ENCODE measurements around the gene VAMP2.

The VAMP2 gene

GRCh38 chr17:8152112-8152775 is 10.5 kb downstream of the VAMP2 start, which contains the start of gene PER1 (continued):
- no peak for TF ChIP-seq PRDM4 (tag by site-specific recombination; IDR thresholded peaks at IDR 0.05)
- no peak for TF ChIP-seq ZNF311 (tag by site-specific recombination; IDR thresholded peaks at IDR 0.05; ENCODE audit: borderline replicate concordance)
- TF ChIP-seq ZNF560 (tag by site-specific recombination; IDR thresholded peaks at IDR 0.05; ENCODE audit: borderline replicate concordance): no peak
- TF ChIP-seq ZNF157 (tag by site-specific recombination; IDR thresholded peaks at IDR 0.05): no peak
- TF ChIP-seq ZNF624 (tag by site-specific recombination; IDR thresholded peaks at IDR 0.05): no peak
- no peak for TF ChIP-seq HOXD13 (CRISPR knock-in tag; IDR thresholded peaks at IDR 0.05; ENCODE audit: borderline replicate concordance)
- peak; percentile 75 for TF ChIP-seq KLF17 (tag by site-specific recombination; IDR thresholded peaks at IDR 0.05)
- TF ChIP-seq ZNF19 (tag by site-specific recombination; IDR thresholded peaks at IDR 0.05; ENCODE audit: low read depth): no peak
- no peak for TF ChIP-seq INSM2 (tag by site-specific recombination; IDR thresholded peaks at IDR 0.05)
- no peak for TF ChIP-seq GLI4 (tag by site-specific recombination; IDR thresholded peaks at IDR 0.05)
- no peak for TF ChIP-seq ZNF221 (tag by site-specific recombination; IDR thresholded peaks at IDR 0.05; ENCODE audit: borderline replicate concordance)
- no peak for TF ChIP-seq SALL2 (tag by site-specific recombination; IDR thresholded peaks at IDR 0.05; ENCODE audit: borderline replicate concordance)
- TF ChIP-seq ZNF707 (tag by site-specific recombination; IDR thresholded peaks at IDR 0.05): no peak
- TF ChIP-seq ZNF777 (tag by site-specific recombination; IDR thresholded peaks at IDR 0.05; ENCODE audit: borderline replicate concordance): no peak
- TF ChIP-seq ZNF701 (tag by site-specific recombination; IDR thresholded peaks at IDR 0.05): no peak
- TF ChIP-seq ZNF24 (tag by site-specific recombination; IDR thresholded peaks at IDR 0.05): peak; percentile 65; the same call in 1 of the 2 replicates
- peak; percentile 72 for TF ChIP-seq BCL11A (tag by site-specific recombination; IDR thresholded peaks at IDR 0.05; ENCODE audit: low read depth)
- no peak for TF ChIP-seq ZNF184 (tag by site-specific recombination; IDR thresholded peaks at IDR 0.05)
- TF ChIP-seq FEZF1 (tag by site-specific recombination; IDR thresholded peaks at IDR 0.05): no peak
- TF ChIP-seq ZIC2 (tag by site-specific recombination; IDR thresholded peaks at IDR 0.05): no peak
- no peak for TF ChIP-seq ZNF423 (tag by site-specific recombination; IDR thresholded peaks at IDR 0.05)
- TF ChIP-seq TSHZ1 (tag by site-specific recombination; IDR thresholded peaks at IDR 0.05; ENCODE audit: borderline replicate concordance): no peak
- no peak for TF ChIP-seq ZNF26 (tag by site-specific recombination; IDR thresholded peaks at IDR 0.05)
- TF ChIP-seq EGR2 (tag by site-specific recombination; IDR thresholded peaks at IDR 0.05; ENCODE audit: low read depth): 0 out of 2 replicates have a peak, but pooled peaks have one; percentile 23
- no peak for TF ChIP-seq ZSCAN16 (tag by site-specific recombination; IDR thresholded peaks at IDR 0.05)
- no peak for TF ChIP-seq ZNF10 (tag by site-specific recombination; IDR thresholded peaks at IDR 0.05)
- no peak for TF ChIP-seq ZXDB (tag by site-specific recombination; IDR thresholded peaks at IDR 0.05)
- no peak for TF ChIP-seq ZNF747 (tag by site-specific recombination; IDR thresholded peaks at IDR 0.05)
- TF ChIP-seq ZBTB1 (tag by site-specific recombination; IDR thresholded peaks at IDR 0.05): peak; percentile 97
- TF ChIP-seq KLF16 (tag by site-specific recombination; IDR thresholded peaks at IDR 0.05): peak; percentile 52; the same call in 1 of the 2 replicates
- no peak for TF ChIP-seq ZNF521 (tag by site-specific recombination; IDR thresholded peaks at IDR 0.05)
- no peak for TF ChIP-seq ZNF623 (tag by site-specific recombination; IDR thresholded peaks at IDR 0.05)

All from HEK293 (cell line).